Endothelial cell of umbilical vein (primary cell): ENCODE measurements around the gene NXF1. TPM values are rescaled to one million over a fixed set of nuclear protein-coding genes. Genes with fewer than 3 reads are reported as not detected.

Experiments
- Bru-seq: library from RNA; stranded (reverse); fragments of 400-500 nt; gene quantifications from one replicate; lab custom pipeline; 2021; lab: Mats Ljungman, UMichigan
- BruChase-seq, 2 experiments: library from RNA; stranded (reverse); fragments of 400-500 nt; gene quantifications; one replicate each; lab custom pipeline; 2021; lab: Mats Ljungman, UMichigan
- BruUV-seq: library from RNA; stranded (reverse); fragments of 400-500 nt; replicated peaks from 2 replicates; lab custom pipeline; 2021; lab: Mats Ljungman, UMichigan
- CTCF ChIA-PET: fragments of 300-600, 350-600 bp; sonication (Branson Sonifier 250); formaldehyde crosslinking; loops from one replicate; lab custom pipeline; 2021; ENCODE audit warnings: antibody characterized with exemption, inconsistent platforms; lab: Charles Lee
- POLR2A ChIA-PET: fragments of 300-600, 350-600 bp; sonication (Branson Sonifier 250); formaldehyde crosslinking; loops from one replicate; lab custom pipeline; 2021; ENCODE audit warnings: antibody characterized with exemption, inconsistent platforms; lab: Charles Lee
- DNase-seq: peaks from one replicate; pipeline ENCODE4 v3.0.0-alpha.2; 2011; ENCODE audit warnings: low read depth, low spot score
- FAIRE-seq: peaks from 2 replicates; lab custom pipeline; 2011; peaks lifted over from hg19 to GRCh38; lab: Jason Lieb, UNC
- H2AFZ ChIP-seq: 2 replicates; pipeline ENCODE4 v1.6.0; 2012; ENCODE audit warnings: low read depth, low read length, control low read depth, inconsistent platforms
- H3K27ac ChIP-seq: 2 replicates; pipeline ENCODE4 v1.5.1; 2011; ENCODE audit warnings: low read depth, mild to moderate bottlenecking, control low read depth, low read length, moderate library complexity; ENCODE audit not compliant: insufficient read depth
- H3K27me3 ChIP-seq, 2 experiments: 2 replicates each; pipeline versions ENCODE4 v1.6.0 to v1.6.1; 2011; ENCODE audit warnings: low read length in 2 of 2, mixed read lengths in 1 of 2; ENCODE audit not compliant: control insufficient read depth in 2 of 2, insufficient read depth in 2 of 2
- H3K36me3 ChIP-seq, 2 experiments: 2 replicates in 1 of 2; 3 replicates in 1 of 2; pipeline ENCODE4 v1.5.1; 2011; ENCODE audit warnings: low read length in 2 of 2, mild to moderate bottlenecking in 1 of 2, moderate library complexity in 1 of 2; ENCODE audit not compliant: control insufficient read depth in 2 of 2, insufficient read depth in 2 of 2; ENCODE audit errors: extremely low read depth in 1 of 2
- H3K4me1 ChIP-seq: 3 replicates; pipeline ENCODE4 v1.5.1; 2011; ENCODE audit warnings: mild to moderate bottlenecking, low read length; ENCODE audit not compliant: control insufficient read depth, insufficient read depth; ENCODE audit errors: extremely low read depth
- H3K4me2 ChIP-seq: 2 replicates; pipeline ENCODE4 v1.6.1; 2011; ENCODE audit warnings: low read length, control low read depth, mixed read lengths; ENCODE audit not compliant: insufficient read depth
- H3K4me3 ChIP-seq, 3 experiments: fragments of 200-600 bp in 1 of 3; sonication (generic), shearing (Covaris generic) in 1 of 3; replicated peaks in 1 of 3; 2 replicates each; pipeline ENCODE4 v1.5.1; 2011 to 2016; ENCODE audit warnings: control low read depth in 3 of 3, low read length in 3 of 3, mild to moderate bottlenecking in 2 of 3, inconsistent platforms in 1 of 3, low read depth in 1 of 3, moderate library complexity in 1 of 3; ENCODE audit not compliant: insufficient read depth in 1 of 3
- H3K79me2 ChIP-seq: 2 replicates; pipeline ENCODE4 v1.6.0; 2012; ENCODE audit warnings: low read length, inconsistent platforms; ENCODE audit not compliant: control insufficient read depth, insufficient read depth
- H3K9ac ChIP-seq: replicated peaks from 2 replicates; pipeline ENCODE3; 2011; ENCODE audit warnings: low read length, control low read depth; ENCODE audit not compliant: insufficient read depth; ENCODE audit errors: extremely low read depth
- H3K9me1 ChIP-seq: replicated peaks from 3 replicates; pipeline ENCODE4 v1.6.0; 2011; ENCODE audit warnings: mild to moderate bottlenecking, low read length; ENCODE audit not compliant: control insufficient read depth, insufficient read depth; ENCODE audit errors: extremely low read depth
- H3K9me3 ChIP-seq: replicated peaks from 2 replicates; pipeline ENCODE4 v1.5.1; 2012; ENCODE audit warnings: low read length, inconsistent platforms; ENCODE audit not compliant: control insufficient read depth, insufficient read depth
- H4K20me1 ChIP-seq: replicated peaks from 2 replicates; pipeline ENCODE3; 2011; ENCODE audit warnings: mild to moderate bottlenecking, low read length; ENCODE audit not compliant: control insufficient read depth, insufficient read depth; ENCODE audit errors: extremely low read depth
- CTCF ChIP-seq, 2 donors: IDR thresholded peaks; 1 replicate in 1 of 2; 2 replicates in 1 of 2; pipeline ENCODE4 v1.5.1; 2011; ENCODE audit warnings: low read length in 2 of 2, mild to moderate bottlenecking in 2 of 2, moderate library complexity in 2 of 2, control low read depth in 1 of 2, inconsistent platforms in 1 of 2, low read depth in 1 of 2; ENCODE audit not compliant: insufficient read depth in 1 of 2; ENCODE audit errors: extremely low read depth in 1 of 2
- EZH2 ChIP-seq: IDR thresholded peaks from 2 replicates; pipeline ENCODE4 v1.6.1; 2012; ENCODE audit warnings: borderline replicate concordance, low read depth, mild to moderate bottlenecking, moderate library complexity, low read length, inconsistent platforms; ENCODE audit not compliant: severe bottlenecking
- FOS ChIP-seq: IDR thresholded peaks from 2 replicates; pipeline ENCODE4 v1.6.1; 2011; ENCODE audit warnings: mild to moderate bottlenecking, low read length, moderate library complexity, borderline replicate concordance; ENCODE audit not compliant: insufficient read depth
- GATA2 ChIP-seq: IDR thresholded peaks from 2 replicates; pipeline ENCODE4 v1.7.0; 2011; ENCODE audit warnings: low read depth, mild to moderate bottlenecking, moderate library complexity, mixed read lengths, low read length; ENCODE audit not compliant: insufficient read length, insufficient read depth
- JUN ChIP-seq: IDR thresholded peaks from 2 replicates; pipeline ENCODE4 v1.6.1; 2011; ENCODE audit warnings: borderline replicate concordance, low read depth; ENCODE audit not compliant: insufficient read length, insufficient read depth
- MAX ChIP-seq: IDR thresholded peaks from 2 replicates; pipeline ENCODE4 v1.6.1; 2011; ENCODE audit not compliant: insufficient read depth, insufficient read length
- MYC ChIP-seq: IDR thresholded peaks from one replicate; pipeline ENCODE4 v1.6.1; 2011; ENCODE audit warnings: mild to moderate bottlenecking, low read depth, low read length
- POLR2A ChIP-seq: IDR thresholded peaks from 2 replicates; pipeline ENCODE4 v1.6.1; 2012; ENCODE audit warnings: low read depth, mild to moderate bottlenecking, control low read depth, low read length
- POLR2AphosphoS5 ChIP-seq: IDR thresholded peaks from 2 replicates; pipeline ENCODE4 v1.6.1; 2012; ENCODE audit warnings: low read depth, mild to moderate bottlenecking, control low read depth, low read length, moderate library complexity; ENCODE audit not compliant: insufficient read depth
- dilution Hi-C: fragments of 300-500 bp; cut with MboI; formaldehyde crosslinking; loops from one replicate; pipeline ENCODE4 v1.15.0; 2019; ENCODE audit warnings: low sequenced_read_pairs; ENCODE audit not compliant: extremely low pct_ligation_motif_present
- intact Hi-C: fragments of 100-400 bp; cut with micrococcal nuclease; formaldehyde crosslinking; loops from one replicate; pipeline ENCODE4 v1.10.0; 2022
- long read RNA-seq: library from polyadenylated mRNA; stranded (forward); transcript quantifications from one replicate; pipeline ENCODE4 v2.0.0, GENCODE V29; 2021
- polyA minus RNA-seq, 3 experiments: library from RNA; depleted of rRNA, polyadenylated mRNA; stranded (reverse); fragments of >200 nt; gene quantifications; 1 replicate in 1 of 3; 2 replicates in 2 of 3; pipeline ENCODE4 v1.2.3, GENCODE V29; 2011
- polyA plus RNA-seq, 4 experiments: library from polyadenylated mRNA; depleted of rRNA in 3 of 4; stranded (reverse) in 3 of 4; unstranded in 1 of 4; fragments of >200 nt; gene quantifications; 2 replicates each; pipeline versions ENCODE4 v1.2.1 to v1.2.3, GENCODE V29; 2011 to 2012; ENCODE audit warnings: missing spikeins in 1 of 4
- total RNA-seq: library from RNA; stranded (reverse); gene quantifications from 2 replicates; pipeline ENCODE4 v1.2.3, GENCODE V29; 2021

The NXF1 gene
- total RNA-seq (71.4 and 74.4 TPM in 2 replicates), polyA plus RNA-seq (99.8 and 101 TPM in 2 replicates), polyA minus RNA-seq (75.9 and 84.3 TPM in 2 replicates), Bru-seq, nascent RNA (percentile 75 among the genes with signal in this experiment), BruChase-seq, experiment 1, labeled RNA remaining after a 6-hour chase (percentile 97 among the genes with signal in this experiment), BruChase-seq, experiment 2, labeled RNA remaining after a 2-hour chase (percentile 94 among the genes with signal in this experiment)
- 75.1 and 78.1 TPM in 2 replicates for polyA plus RNA-seq (2011; cell fraction: cytosol; rRNA removed)
- 336 and 463 TPM in 2 replicates for polyA plus RNA-seq (2011; cell fraction: nucleus; rRNA removed)
- polyA plus RNA-seq (2012) = 61.2 and 75.7 TPM in 2 replicates
- 39.1 TPM for polyA minus RNA-seq (2011; cell fraction: cytosol; rRNA and poly(A)+ RNA removed)
- polyA minus RNA-seq (2011; cell fraction: nucleus; rRNA and poly(A)+ RNA removed) = 67.6 and 94.2 TPM in 2 replicates
- long read RNA-seq, full-length matches to known transcripts = 49 of 81 reads
- long read RNA-seq, partial matches to known transcripts = 17 of 81 reads
- long read RNA-seq, other reads (novel, unspliced or antisense) = 15 of 81 reads

- ChIA-PET POLR2A (interaction anchor here (0.7 to 3.7 kb wide), 6 partner anchors 9 to 76 kb away, joined by 3 to 24 read pairs (median 5); partner anchors contain the start of gene SLC3A2), CTCF (interaction anchor here (0.6 to 3.2 kb wide), 6 partner anchors 8 to 411 kb away, joined by 3 to 25 read pairs (median 4); partner anchors contain the start of genes SLC3A2 and TMEM179B)
- H3K79me2 ChIP-seq = peaks cover 22% of the 10 kb centered on the region
- H3K9me3 ChIP-seq = no peaks in the 10 kb centered on the region
- BruUV-seq = TSS peak; percentile 81
- intact Hi-C loops (loop anchor here (1.0 kb wide), 3 partner anchors 18 to 34 kb away; partner anchors contain the start of genes TMEM179B and WDR74), dilution Hi-C loops (no loop called here)
- no peaks in the 10 kb centered on the region for H3K27me3 ChIP-seq
- peaks cover 17 to 18% of the 10 kb centered on the region in 2 experiments for H3K36me3 ChIP-seq
- peak within 1 kb of the TSS; percentile 40 for H2AFZ ChIP-seq
- H3K4me2 ChIP-seq = peak within 1 kb of the TSS; percentile 83
- FAIRE-seq (peak; percentile 71), DNase-seq (peak; percentile 97)
- TF ChIP-seq MAX = peak; percentile 37
- TF ChIP-seq POLR2A = peak; percentile 100
- peak in 1 of 2 donors; percentile 11 for TF ChIP-seq CTCF (IDR thresholded peaks at IDR 0.05; ENCODE audit: extremely low read depth in 1 of 2, insufficient read depth in 1 of 2, low read depth in 1 of 2, low read length in 2 of 2)
- peak; percentile 100 for TF ChIP-seq POLR2AphosphoS5
- TF ChIP-seq FOS = no peak
- no peak for TF ChIP-seq JUN
- TF ChIP-seq EZH2 = no peak
- TF ChIP-seq MYC = peak; percentile 0
- no peak for TF ChIP-seq GATA2
- H3K27ac ChIP-seq = peak within 1 kb of the TSS; percentile 57
- peak within 1 kb of the TSS; percentile 89 for H3K9ac ChIP-seq
- H3K4me1 ChIP-seq = peaks cover 22% of the 10 kb centered on the region
- H3K9me1 ChIP-seq = no peaks in the 10 kb centered on the region
- H3K4me3 ChIP-seq = peak within 1 kb of the TSS; percentile 70 to 93 (median 80)
- H4K20me1 ChIP-seq = no peaks in the 10 kb centered on the region
Observed at GRCh38 chr11:62805076-62805892, at the start of gene NXF1. Gene NXF1 (minus strand): TSS chr11:62805440. CDS start chr11:62805356, 84 bp downstream.
